A172 (cell line): Measurements from ENCODE around the gene ADAMTS13. TPM values are rescaled to one million over a fixed set of nuclear protein-coding genes. Genes with fewer than 3 reads are reported as not detected.
"Not testable (repeated sequence)": the region's sequence is repeated elsewhere in the genome, so short reads cannot be mapped to it uniquely, and the experiment has no call there.

Experiments
- DNase-seq: peaks from one replicate; pipeline ENCODE4 v3.0.0-alpha.2; 2015; ENCODE audit warnings: low spot score
- total RNA-seq: library from RNA; depleted of rRNA; stranded (reverse); fragments of >200 nt; shearing (Covaris generic); gene quantifications from 2 replicates; pipeline ENCODE4 v1.2.3, GENCODE V29; 2014

Gene ADAMTS13
- total RNA-seq, 1 experiment from 2014 or later, result 1.6 TPM

GRCh38 chr9:133392308-133392707, 29.9 kb upstream of the ADAMTS13 start:
- DNase-seq, result not testable (repeated sequence)

- no peak for DNase-seq
These were observed 28.8 kb upstream of the ADAMTS13 start for GRCh38 chr9:133393399-133393798.

GRCh38 chr9:133394687-133395271, 27.4 kb upstream of the ADAMTS13 start:
- no peak for DNase-seq

GRCh38 chr9:133396952-133397351, 25.2 kb upstream of the ADAMTS13 start:
- no peak for DNase-seq

GRCh38 chr9:133397370-133397769, 24.8 kb upstream of the ADAMTS13 start:
- no peak for DNase-seq

GRCh38 chr9:133397895-133398294, 24.3 kb upstream of the ADAMTS13 start:
- no peak for DNase-seq

- no peak for DNase-seq
These were observed 21.9 kb upstream of the ADAMTS13 start for GRCh38 chr9:133400292-133400691.

GRCh38 chr9:133401588-133401987, 20.6 kb upstream of the ADAMTS13 start:
- no peak for DNase-seq

- no peak for DNase-seq
These were observed 19.5 kb upstream of the ADAMTS13 start for GRCh38 chr9:133402689-133403088.

- no peak for DNase-seq
These were observed 18.3 kb upstream of the ADAMTS13 start for GRCh38 chr9:133403766-133404453.

- no peak for DNase-seq
These were observed 17.6 kb upstream of the ADAMTS13 start for GRCh38 chr9:133404454-133405002.

- DNase-seq, result peak; percentile 56
These were observed 16.4 kb upstream of the ADAMTS13 start for GRCh38 chr9:133405508-133406438.

- DNase-seq, result peak; percentile 92
These were observed 15.5 kb upstream of the ADAMTS13 start for GRCh38 chr9:133406480-133407307.

GRCh38 chr9:133408042-133408441, 14.1 kb upstream of the ADAMTS13 start:
- no peak for DNase-seq

- no peak for DNase-seq
These were observed 7.0 kb upstream of the ADAMTS13 start for GRCh38 chr9:133415170-133415569.

GRCh38 chr9:133417541-133418461, 4.4 kb upstream of the ADAMTS13 start, which contains the start of gene REXO4:
Gene REXO4 (minus strand): TSS chr9:133418010. CDS start chr9:133417844, 166 bp downstream.
- DNase-seq, result peak; percentile 75

GRCh38 chr9:133419005-133419404, 3.2 kb upstream of the ADAMTS13 start:
- DNase-seq, result no peak

- no peak for DNase-seq
These were observed 1.8 kb upstream of the ADAMTS13 start for GRCh38 chr9:133420392-133420827.

GRCh38 chr9:133423216-133423615, 1.0 kb downstream of the ADAMTS13 start:
- DNase-seq, result no peak

GRCh38 chr9:133424187-133424586, 2.0 kb downstream of the ADAMTS13 start:
- no peak for DNase-seq
